ENCODE results near the gene ADARB1.

- TF ChIP-seq POLR2A (IDR thresholded peaks at IDR 0.05; ENCODE audit: low read depth, low read length) (no peak), TAF1 (IDR thresholded peaks at IDR 0.05; ENCODE audit: borderline replicate concordance, low read depth, low read length) (no peak), POLR2AphosphoS5 (IDR thresholded peaks at IDR 0.05; ENCODE audit: low read depth, low read length) (no peak)
Observed at GRCh38 chr21:45172420-45172819, 98.0 kb downstream of the ADARB1 start.

Data from GM12892 (cell line).